ENCODE measurements around the gene KRTAP4-2. TPM values are rescaled to one million over a fixed set of nuclear protein-coding genes. Genes with fewer than 3 reads are reported as not detected.

KRTAP4-2 gene
- polyA plus RNA-seq, 1 donor from 2014 or later, result not detected

DNA sequence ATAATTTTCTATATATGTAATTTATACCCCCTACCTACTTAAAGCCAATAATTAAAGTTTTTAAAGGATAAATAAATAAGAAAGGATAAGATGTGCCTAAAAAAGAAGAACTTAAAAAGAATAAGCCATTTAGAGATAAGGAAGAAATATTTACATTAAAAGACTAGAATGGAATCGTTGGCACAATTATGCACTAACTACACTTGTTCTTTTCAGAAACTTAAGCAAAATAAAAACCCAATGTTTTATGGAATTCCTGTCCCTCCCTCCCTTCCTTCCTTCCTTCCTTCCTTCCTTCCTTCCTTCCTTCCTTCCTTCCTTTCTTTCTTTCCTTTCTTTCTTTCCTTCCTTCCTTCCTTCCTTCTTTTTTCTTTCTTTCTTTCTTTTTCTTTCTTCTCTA, 33.2 kb downstream of the KRTAP4-2 start:
- no peaks in the 10 kb centered on the region for H3F3A ChIP-seq (ENCODE audit: insufficient read depth, low read length, poor library complexity, severe bottlenecking)
- H3K79me2 ChIP-seq (replicated peaks; ENCODE audit: insufficient read depth, low read length), result no peaks in the 10 kb centered on the region
- H3K27me3 ChIP-seq (ENCODE audit: insufficient read depth, low read depth, low read length), result no peaks in the 10 kb centered on the region
- no peak overlapping the region for H3K9ac ChIP-seq (ENCODE audit: low read length)
- no peak overlapping the region for H2AFZ ChIP-seq (ENCODE audit: low read depth, low read length)
- H3K27ac ChIP-seq (ENCODE audit: low read length), result no peak overlapping the region
- TF ChIP-seq RAD21 (conservative IDR thresholded peaks at IDR 0.05) (no peak), EZH2 (IDR thresholded peaks at IDR 0.05; ENCODE audit: borderline replicate concordance, insufficient read depth, low read length, poor library complexity, severe bottlenecking) (no peak), POLR2AphosphoS5 (IDR thresholded peaks at IDR 0.05) (no peak), EP300 (conservative IDR thresholded peaks at IDR 0.05; ENCODE audit: poor library complexity, severe bottlenecking) (no peak), SMC3 (conservative IDR thresholded peaks at IDR 0.05; ENCODE audit: poor library complexity) (no peak), TAF1 (IDR thresholded peaks at IDR 0.05; ENCODE audit: low read depth) (no peak), MXI1 (conservative IDR thresholded peaks at IDR 0.05; ENCODE audit: poor library complexity, severe bottlenecking) (no peak)
- TF ChIP-seq, protein P1, sequence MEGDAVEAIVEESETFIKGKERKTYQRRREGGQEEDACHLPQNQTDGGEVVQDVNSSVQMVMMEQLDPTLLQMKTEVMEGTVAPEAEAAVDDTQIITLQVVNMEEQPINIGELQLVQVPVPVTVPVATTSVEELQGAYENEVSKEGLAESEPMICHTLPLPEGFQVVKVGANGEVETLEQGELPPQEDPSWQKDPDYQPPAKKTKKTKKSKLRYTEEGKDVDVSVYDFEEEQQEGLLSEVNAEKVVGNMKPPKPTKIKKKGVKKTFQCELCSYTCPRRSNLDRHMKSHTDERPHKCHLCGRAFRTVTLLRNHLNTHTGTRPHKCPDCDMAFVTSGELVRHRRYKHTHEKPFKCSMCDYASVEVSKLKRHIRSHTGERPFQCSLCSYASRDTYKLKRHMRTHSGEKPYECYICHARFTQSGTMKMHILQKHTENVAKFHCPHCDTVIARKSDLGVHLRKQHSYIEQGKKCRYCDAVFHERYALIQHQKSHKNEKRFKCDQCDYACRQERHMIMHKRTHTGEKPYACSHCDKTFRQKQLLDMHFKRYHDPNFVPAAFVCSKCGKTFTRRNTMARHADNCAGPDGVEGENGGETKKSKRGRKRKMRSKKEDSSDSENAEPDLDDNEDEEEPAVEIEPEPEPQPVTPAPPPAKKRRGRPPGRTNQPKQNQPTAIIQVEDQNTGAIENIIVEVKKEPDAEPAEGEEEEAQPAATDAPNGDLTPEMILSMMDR (IDR thresholded peaks at IDR 0.05; ENCODE audit: poor library complexity, severe bottlenecking), result no peak
- TF ChIP-seq, protein P2, sequence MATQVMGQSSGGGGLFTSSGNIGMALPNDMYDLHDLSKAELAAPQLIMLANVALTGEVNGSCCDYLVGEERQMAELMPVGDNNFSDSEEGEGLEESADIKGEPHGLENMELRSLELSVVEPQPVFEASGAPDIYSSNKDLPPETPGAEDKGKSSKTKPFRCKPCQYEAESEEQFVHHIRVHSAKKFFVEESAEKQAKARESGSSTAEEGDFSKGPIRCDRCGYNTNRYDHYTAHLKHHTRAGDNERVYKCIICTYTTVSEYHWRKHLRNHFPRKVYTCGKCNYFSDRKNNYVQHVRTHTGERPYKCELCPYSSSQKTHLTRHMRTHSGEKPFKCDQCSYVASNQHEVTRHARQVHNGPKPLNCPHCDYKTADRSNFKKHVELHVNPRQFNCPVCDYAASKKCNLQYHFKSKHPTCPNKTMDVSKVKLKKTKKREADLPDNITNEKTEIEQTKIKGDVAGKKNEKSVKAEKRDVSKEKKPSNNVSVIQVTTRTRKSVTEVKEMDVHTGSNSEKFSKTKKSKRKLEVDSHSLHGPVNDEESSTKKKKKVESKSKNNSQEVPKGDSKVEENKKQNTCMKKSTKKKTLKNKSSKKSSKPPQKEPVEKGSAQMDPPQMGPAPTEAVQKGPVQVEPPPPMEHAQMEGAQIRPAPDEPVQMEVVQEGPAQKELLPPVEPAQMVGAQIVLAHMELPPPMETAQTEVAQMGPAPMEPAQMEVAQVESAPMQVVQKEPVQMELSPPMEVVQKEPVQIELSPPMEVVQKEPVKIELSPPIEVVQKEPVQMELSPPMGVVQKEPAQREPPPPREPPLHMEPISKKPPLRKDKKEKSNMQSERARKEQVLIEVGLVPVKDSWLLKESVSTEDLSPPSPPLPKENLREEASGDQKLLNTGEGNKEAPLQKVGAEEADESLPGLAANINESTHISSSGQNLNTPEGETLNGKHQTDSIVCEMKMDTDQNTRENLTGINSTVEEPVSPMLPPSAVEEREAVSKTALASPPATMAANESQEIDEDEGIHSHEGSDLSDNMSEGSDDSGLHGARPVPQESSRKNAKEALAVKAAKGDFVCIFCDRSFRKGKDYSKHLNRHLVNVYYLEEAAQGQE (IDR thresholded peaks at IDR 0.05; ENCODE audit: borderline replicate concordance), result no peak
- peaks cover 5% of the 10 kb centered on the region for H3K9me3 ChIP-seq (ENCODE audit: low read length)
- H4K20me1 ChIP-seq (ENCODE audit: insufficient read depth), result no peaks in the 10 kb centered on the region
- no peaks in the 10 kb centered on the region for H3K36me3 ChIP-seq (ENCODE audit: insufficient read depth, low read length)
- no peak overlapping the region for H3K4me2 ChIP-seq (ENCODE audit: low read length)
- H3K9me2 ChIP-seq (ENCODE audit: insufficient read depth, low read length), result no peaks in the 10 kb centered on the region
- no peak overlapping the region for H3K4me3 ChIP-seq (ENCODE audit: low read length)

DNA sequence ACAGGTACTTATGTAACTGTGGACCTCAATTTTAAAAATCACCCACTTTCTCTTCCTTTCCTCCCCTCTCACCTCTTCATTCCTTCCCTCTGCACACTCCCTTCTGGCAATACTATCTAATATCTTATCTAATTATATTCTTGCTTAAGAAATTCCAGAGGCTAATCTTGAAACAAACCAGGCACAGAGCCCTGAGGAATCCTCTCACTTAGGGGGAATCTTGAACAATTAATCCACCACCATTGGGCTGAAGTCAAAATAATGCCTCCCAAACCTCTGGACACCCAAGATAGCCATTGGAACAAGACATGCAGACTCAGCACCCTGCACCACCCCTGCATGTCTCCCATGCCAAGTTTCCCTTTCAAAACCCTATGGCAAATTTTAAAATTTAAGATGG, 36.7 kb downstream of the KRTAP4-2 start:
- H3K27me3 ChIP-seq (ENCODE audit: insufficient read depth, low read depth, low read length), result no peaks in the 10 kb centered on the region
- H3F3A ChIP-seq (ENCODE audit: insufficient read depth, low read length, poor library complexity, severe bottlenecking), result no peaks in the 10 kb centered on the region
- H3K4me2 ChIP-seq (ENCODE audit: low read length), result no peak overlapping the region
- H2AFZ ChIP-seq (ENCODE audit: low read depth, low read length), result no peak overlapping the region
- no peaks in the 10 kb centered on the region for H3K36me3 ChIP-seq (ENCODE audit: insufficient read depth, low read length)
- H3K9me3 ChIP-seq (ENCODE audit: low read length), result peaks cover 5% of the 10 kb centered on the region
- no peaks in the 10 kb centered on the region for H3K79me2 ChIP-seq (replicated peaks; ENCODE audit: insufficient read depth, low read length)
- no peak for TF ChIP-seq RAD21 (conservative IDR thresholded peaks at IDR 0.05)
- no peak overlapping the region for H3K27ac ChIP-seq (ENCODE audit: low read length)
- H3K9ac ChIP-seq (ENCODE audit: low read length), result no peak overlapping the region
- H3K9me2 ChIP-seq (ENCODE audit: insufficient read depth, low read length), result no peaks in the 10 kb centered on the region
- H3K4me3 ChIP-seq (ENCODE audit: low read length), result no peak overlapping the region
- H4K20me1 ChIP-seq (ENCODE audit: insufficient read depth), result no peaks in the 10 kb centered on the region
